Measurements from ENCODE around the gene TBC1D3B.
"Not testable (repeated sequence)": the region's sequence is repeated elsewhere in the genome, so short reads cannot be mapped to it uniquely, and the experiment has no call there.

TBC1D3B gene

DNA sequence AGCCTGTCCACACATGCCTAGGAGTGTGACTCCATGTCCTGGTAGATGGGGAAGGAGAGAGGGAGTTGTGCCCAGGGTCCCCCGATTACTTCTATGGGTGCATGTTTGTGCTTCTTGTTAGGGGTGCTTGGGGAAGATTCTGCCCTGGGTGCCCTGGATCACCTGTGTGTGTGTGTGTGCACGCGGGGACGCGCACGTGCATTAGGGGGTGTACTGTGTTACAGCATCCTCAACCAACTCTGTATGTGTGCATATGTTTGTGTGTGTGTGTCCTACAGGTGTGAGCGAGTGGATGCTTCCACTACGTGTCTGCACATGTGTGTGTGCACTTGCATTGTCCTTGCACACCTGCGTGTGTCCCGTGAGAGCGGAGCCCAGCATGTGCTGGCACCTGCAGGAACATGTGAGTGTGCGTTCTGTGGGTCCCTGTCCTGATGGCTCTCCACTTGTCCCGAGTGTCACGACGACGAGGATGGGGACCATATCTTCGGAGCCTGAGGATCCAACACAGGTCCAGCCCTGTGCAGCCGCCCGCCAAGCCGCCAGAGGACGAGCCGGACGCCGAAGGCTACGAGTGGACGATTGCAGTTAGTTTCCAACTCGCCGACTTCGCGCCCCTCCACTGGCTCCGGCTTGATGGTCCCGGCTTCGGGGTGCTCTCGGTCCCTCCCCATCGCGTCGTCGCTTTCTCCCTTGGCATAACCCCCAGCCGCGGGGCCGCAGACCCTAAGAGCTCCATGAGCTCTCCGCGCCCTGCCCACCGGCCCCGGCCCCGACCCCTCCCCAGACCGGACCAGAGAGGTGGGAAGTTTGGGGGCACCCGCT, 6.0 kb upstream of the TBC1D3B start:
- peaks cover 7% of the 10 kb centered on the region for H3K4me1 ChIP-seq (ENCODE audit: insufficient read depth, insufficient read length)
- H3K27me3 ChIP-seq (ENCODE audit: insufficient read depth, insufficient read length), result peaks cover 30% of the 10 kb centered on the region
- peak overlapping the region; percentile 49 for H3K4me3 ChIP-seq (ENCODE audit: insufficient read length, low read depth)
- no peaks in the 10 kb centered on the region for H3K36me3 ChIP-seq (ENCODE audit: insufficient read depth, insufficient read length, low read length)
- TF ChIP-seq ZNF274 (IDR thresholded peaks at IDR 0.05; ENCODE audit: low read depth, low read length), result no peak
- TF ChIP-seq SUZ12 (IDR thresholded peaks at IDR 0.05; ENCODE audit: extremely low read depth, insufficient read depth, insufficient read length), result peak; percentile 37
- H3K9me3 ChIP-seq (ENCODE audit: insufficient read depth, low read length), result no peaks in the 10 kb centered on the region
- peak overlapping the region; percentile 80 for H3K9ac ChIP-seq (ENCODE audit: insufficient read length, low read depth)
- DNase-seq (ENCODE audit: low read depth, low spot score), result no peak

- not testable (repeated sequence) for H3K9me3 ChIP-seq (ENCODE audit: insufficient read depth, low read length); H3K4me3 ChIP-seq (ENCODE audit: insufficient read length, low read depth); H3K4me1 ChIP-seq (ENCODE audit: insufficient read depth, insufficient read length); H3K36me3 ChIP-seq (ENCODE audit: insufficient read depth, insufficient read length, low read length); DNase-seq (ENCODE audit: low read depth, low spot score); H3K9ac ChIP-seq (ENCODE audit: insufficient read length, low read depth)
- H3K27me3 ChIP-seq (ENCODE audit: insufficient read depth, insufficient read length), result peaks cover 30% of the 10 kb centered on the region
These were observed 5.2 kb upstream of the TBC1D3B start for GRCh38 chr17:36181446-36182175.

- not testable (repeated sequence) for H3K9me3 ChIP-seq (ENCODE audit: insufficient read depth, low read length); H3K9ac ChIP-seq (ENCODE audit: insufficient read length, low read depth); H3K27me3 ChIP-seq (ENCODE audit: insufficient read depth, insufficient read length); H3K36me3 ChIP-seq (ENCODE audit: insufficient read depth, insufficient read length, low read length); H3K4me1 ChIP-seq (ENCODE audit: insufficient read depth, insufficient read length); DNase-seq (ENCODE audit: low read depth, low spot score); H3K4me3 ChIP-seq (ENCODE audit: insufficient read length, low read depth)
These were observed 7.6 kb downstream of the TBC1D3B start for GRCh38 chr17:36168836-36169235.

GRCh38 chr17:36153895-36154610, 22.4 kb downstream of the TBC1D3B start:
- Histone ChIP-seq H3K27me3 (ENCODE audit: insufficient read depth, insufficient read length) (no peaks in the 10 kb centered on the region), H3K36me3 (ENCODE audit: insufficient read depth, insufficient read length, low read length) (no peaks in the 10 kb centered on the region), H3K9me3 (ENCODE audit: insufficient read depth, low read length) (no peaks in the 10 kb centered on the region), H3K4me3 (ENCODE audit: insufficient read length, low read depth) (no peak overlapping the region), H3K9ac (ENCODE audit: insufficient read length, low read depth) (no peak overlapping the region), H3K4me1 (ENCODE audit: insufficient read depth, insufficient read length) (no peaks in the 10 kb centered on the region)
- TF ChIP-seq SUZ12 (IDR thresholded peaks at IDR 0.05; ENCODE audit: extremely low read depth, insufficient read depth, insufficient read length) (no peak), ZNF274 (IDR thresholded peaks at IDR 0.05; ENCODE audit: low read depth, low read length) (no peak), YY1 (IDR thresholded peaks at IDR 0.05; ENCODE audit: insufficient read depth, insufficient read length) (no peak)
- DNase-seq (ENCODE audit: low read depth, low spot score), result no peak

DNA sequence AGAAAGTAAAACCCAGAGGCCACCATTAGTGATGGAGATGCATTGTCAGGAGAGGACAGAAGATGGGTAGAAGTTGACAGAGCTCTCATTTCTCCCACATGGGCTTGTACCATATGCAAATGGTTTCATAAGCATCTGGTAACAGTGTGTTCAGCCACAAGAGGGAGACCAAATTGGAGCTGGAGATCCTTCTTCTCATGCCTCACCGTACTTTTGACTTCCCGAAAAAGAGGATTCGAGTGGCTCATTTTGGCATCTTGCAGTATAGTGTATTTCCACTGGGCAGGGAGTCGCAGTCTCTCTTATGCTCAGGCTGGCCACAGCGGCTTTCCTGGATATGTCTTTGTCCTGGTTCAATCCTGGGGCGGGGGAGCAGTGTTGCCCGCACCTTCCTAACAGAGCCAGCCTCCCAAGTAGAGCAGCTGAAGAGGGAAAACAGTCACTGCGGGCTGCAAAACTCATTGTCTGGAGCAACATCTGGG, 23.8 kb downstream of the TBC1D3B start:
- Histone ChIP-seq H3K27me3 (ENCODE audit: insufficient read depth, insufficient read length) (no peaks in the 10 kb centered on the region), H3K9ac (ENCODE audit: insufficient read length, low read depth) (no peak overlapping the region), H3K36me3 (ENCODE audit: insufficient read depth, insufficient read length, low read length) (no peaks in the 10 kb centered on the region), H3K4me1 (ENCODE audit: insufficient read depth, insufficient read length) (no peaks in the 10 kb centered on the region), H3K4me3 (ENCODE audit: insufficient read length, low read depth) (no peak overlapping the region), H3K9me3 (ENCODE audit: insufficient read depth, low read length) (no peaks in the 10 kb centered on the region)
- TF ChIP-seq ZNF274 (IDR thresholded peaks at IDR 0.05; ENCODE audit: low read depth, low read length), result no peak
- no peak for TF ChIP-seq SUZ12 (IDR thresholded peaks at IDR 0.05; ENCODE audit: extremely low read depth, insufficient read depth, insufficient read length)
- TF ChIP-seq YY1 (IDR thresholded peaks at IDR 0.05; ENCODE audit: insufficient read depth, insufficient read length), result no peak
- DNase-seq (ENCODE audit: low read depth, low spot score), result no peak

DNA sequence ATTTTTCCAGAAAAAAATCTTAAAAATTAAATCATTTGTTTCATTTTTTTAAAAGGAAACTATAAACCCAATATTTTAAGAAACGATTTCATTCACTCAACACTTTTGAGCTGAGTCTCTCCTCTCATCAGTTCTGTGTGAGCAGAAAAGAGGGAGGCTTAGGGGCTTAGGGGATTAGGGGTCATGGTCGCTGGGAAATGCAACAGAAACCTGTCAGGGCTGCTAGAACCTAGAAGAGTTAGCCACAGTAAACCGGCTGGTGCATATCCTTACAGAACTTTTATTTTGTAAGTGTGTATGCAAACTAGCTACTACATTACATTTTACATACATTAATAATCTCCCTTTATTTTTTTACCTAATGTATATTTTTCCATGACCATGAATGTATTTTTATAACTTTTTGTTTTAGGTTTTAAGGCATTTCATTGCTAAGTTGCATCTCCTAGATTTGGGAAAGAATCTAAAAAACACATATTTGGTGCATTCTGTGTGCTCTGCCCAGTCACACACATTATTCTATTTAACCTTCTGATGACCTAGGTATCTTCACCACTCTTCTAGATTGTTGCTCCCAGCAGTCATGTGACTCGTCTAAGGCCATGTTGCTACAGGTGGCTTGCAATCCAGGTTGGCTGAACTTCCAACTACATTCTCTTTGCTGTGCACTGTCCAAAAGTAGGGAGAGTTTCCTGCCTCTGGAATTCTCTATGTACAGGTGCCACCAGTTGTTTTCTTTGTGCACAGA, 24.4 kb downstream of the TBC1D3B start:
- no peak overlapping the region for H3K4me3 ChIP-seq (ENCODE audit: insufficient read length, low read depth)
- no peaks in the 10 kb centered on the region for H3K27me3 ChIP-seq (ENCODE audit: insufficient read depth, insufficient read length)
- no peak for DNase-seq (ENCODE audit: low read depth, low spot score)
- TF ChIP-seq SUZ12 (IDR thresholded peaks at IDR 0.05; ENCODE audit: extremely low read depth, insufficient read depth, insufficient read length), result no peak
- TF ChIP-seq YY1 (IDR thresholded peaks at IDR 0.05; ENCODE audit: insufficient read depth, insufficient read length), result no peak
- TF ChIP-seq ZNF274 (IDR thresholded peaks at IDR 0.05; ENCODE audit: low read depth, low read length), result no peak
- H3K4me1 ChIP-seq (ENCODE audit: insufficient read depth, insufficient read length), result no peaks in the 10 kb centered on the region
- no peaks in the 10 kb centered on the region for H3K36me3 ChIP-seq (ENCODE audit: insufficient read depth, insufficient read length, low read length)
- no peak overlapping the region for H3K9ac ChIP-seq (ENCODE audit: insufficient read length, low read depth)
- no peaks in the 10 kb centered on the region for H3K9me3 ChIP-seq (ENCODE audit: insufficient read depth, low read length)
